Left lung (tissue), 10 donors: ENCODE measurements around the gene SRPRB. TPM values are rescaled to one million over a fixed set of nuclear protein-coding genes. Genes with fewer than 3 reads are reported as not detected.
A peak's percentile ranks its signal among the peaks of the same experiment; 100 is the strongest.

ENCODE experiments used
- ATAC-seq: fragments of 200-7000 bp; cut with Tn5 transposase; one replicate; pipeline ENCODE4 v1.9.1; 2020; ENCODE audit warnings: moderate library complexity
- DNase-seq, 4 donors: peaks; one replicate each; pipeline ENCODE4 v3.0.0-alpha.2; 2013 to 2020
- H3K27ac ChIP-seq, 2 donors: fragments of 200-600 bp; sonication (generic) in 1 of 2; one replicate each; pipeline versions ENCODE4 v1.5.0 to v1.8.0; 2020 to 2021
- H3K27me3 ChIP-seq, 2 donors: fragments of 200-600 bp; sonication (generic) in 1 of 2; one replicate each; pipeline versions ENCODE4 v1.5.0 to v1.8.0; 2020 to 2021
- H3K36me3 ChIP-seq, 2 donors: fragments of 200-600 bp; sonication (generic) in 1 of 2; one replicate each; pipeline versions ENCODE4 v1.5.0 to v1.8.0; 2020 to 2021
- H3K4me1 ChIP-seq, 2 donors: fragments of 200-600 bp; one replicate each; pipeline ENCODE4 v1.8.0; 2021
- H3K4me3 ChIP-seq, 2 donors: fragments of 200-600 bp; sonication (generic) in 1 of 2; one replicate each; pipeline versions ENCODE4 v1.5.0 to v1.8.0; 2020 to 2021; ENCODE audit warnings: mild to moderate bottlenecking in 1 of 2
- H3K9me3 ChIP-seq, 2 donors: fragments of 200-600 bp; sonication (generic) in 1 of 2; one replicate each; pipeline versions ENCODE4 v1.5.0 to v1.8.0; 2020 to 2021
- intact Hi-C, 2 donors: fragments of 100-400 bp; cut with DNase I; formaldehyde crosslinking; loops; one replicate each; pipeline versions ENCODE4 v1.11.2 to v1.14.2; 2022
- polyA plus RNA-seq, 6 donors: library from polyadenylated mRNA; unstranded; fragments of 120-200 nt; gene quantifications; one replicate each; pipeline ENCODE4 v1.2.1, GENCODE V29; 2013; ENCODE audit not compliant: insufficient read length in 6 of 6
- total RNA-seq, 2 donors: library from RNA; stranded (reverse); fragmentation: NEBNext Ultra II Directional; extraction: Animal tissue kit (Norgen Biotek cat#: 25700); gene quantifications; one replicate each; pipeline ENCODE4 v1.2.1, GENCODE V29; 2021
- TF ChIP-seq, protein P1 (sequence below), 2 donors: fragments of 200-600 bp; sonication (generic) in 1 of 2; IDR thresholded peaks; one replicate each; pipeline versions ENCODE4 v1.5.0 to v1.8.0; 2021; ENCODE audit warnings: antibody characterized with exemption in 2 of 2
- donor health status: DM: no; HTN: yes; CAD: no.
- donor health status: DM: no; HTN: no; CAD: no.

Gene SRPRB
- total and polyA plus RNA-seq, 8 donors, result 36.2 to 117 (median 43.9) TPM

- H3K4me1 ChIP-seq, result no peaks in the 10 kb centered on the region
- DNase-seq (no peak), ATAC-seq (no peak)
- no peaks in the 10 kb centered on the region for H3K27me3 ChIP-seq
- no peak overlapping the region for H3K27ac ChIP-seq
- no peak overlapping the region for H3K4me3 ChIP-seq
- intact Hi-C loops, result no loop called here
- TF ChIP-seq, protein P1, sequence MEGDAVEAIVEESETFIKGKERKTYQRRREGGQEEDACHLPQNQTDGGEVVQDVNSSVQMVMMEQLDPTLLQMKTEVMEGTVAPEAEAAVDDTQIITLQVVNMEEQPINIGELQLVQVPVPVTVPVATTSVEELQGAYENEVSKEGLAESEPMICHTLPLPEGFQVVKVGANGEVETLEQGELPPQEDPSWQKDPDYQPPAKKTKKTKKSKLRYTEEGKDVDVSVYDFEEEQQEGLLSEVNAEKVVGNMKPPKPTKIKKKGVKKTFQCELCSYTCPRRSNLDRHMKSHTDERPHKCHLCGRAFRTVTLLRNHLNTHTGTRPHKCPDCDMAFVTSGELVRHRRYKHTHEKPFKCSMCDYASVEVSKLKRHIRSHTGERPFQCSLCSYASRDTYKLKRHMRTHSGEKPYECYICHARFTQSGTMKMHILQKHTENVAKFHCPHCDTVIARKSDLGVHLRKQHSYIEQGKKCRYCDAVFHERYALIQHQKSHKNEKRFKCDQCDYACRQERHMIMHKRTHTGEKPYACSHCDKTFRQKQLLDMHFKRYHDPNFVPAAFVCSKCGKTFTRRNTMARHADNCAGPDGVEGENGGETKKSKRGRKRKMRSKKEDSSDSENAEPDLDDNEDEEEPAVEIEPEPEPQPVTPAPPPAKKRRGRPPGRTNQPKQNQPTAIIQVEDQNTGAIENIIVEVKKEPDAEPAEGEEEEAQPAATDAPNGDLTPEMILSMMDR (IDR thresholded peaks at IDR 0.05), result no peak
- no peaks in the 10 kb centered on the region for H3K9me3 ChIP-seq
- peaks cover 7 to 89% of the 10 kb centered on the region in 2 donors for H3K36me3 ChIP-seq
Observed at GRCh38 chr3:133820889-133821675, 15.5 kb downstream of the SRPRB start.

DNA sequence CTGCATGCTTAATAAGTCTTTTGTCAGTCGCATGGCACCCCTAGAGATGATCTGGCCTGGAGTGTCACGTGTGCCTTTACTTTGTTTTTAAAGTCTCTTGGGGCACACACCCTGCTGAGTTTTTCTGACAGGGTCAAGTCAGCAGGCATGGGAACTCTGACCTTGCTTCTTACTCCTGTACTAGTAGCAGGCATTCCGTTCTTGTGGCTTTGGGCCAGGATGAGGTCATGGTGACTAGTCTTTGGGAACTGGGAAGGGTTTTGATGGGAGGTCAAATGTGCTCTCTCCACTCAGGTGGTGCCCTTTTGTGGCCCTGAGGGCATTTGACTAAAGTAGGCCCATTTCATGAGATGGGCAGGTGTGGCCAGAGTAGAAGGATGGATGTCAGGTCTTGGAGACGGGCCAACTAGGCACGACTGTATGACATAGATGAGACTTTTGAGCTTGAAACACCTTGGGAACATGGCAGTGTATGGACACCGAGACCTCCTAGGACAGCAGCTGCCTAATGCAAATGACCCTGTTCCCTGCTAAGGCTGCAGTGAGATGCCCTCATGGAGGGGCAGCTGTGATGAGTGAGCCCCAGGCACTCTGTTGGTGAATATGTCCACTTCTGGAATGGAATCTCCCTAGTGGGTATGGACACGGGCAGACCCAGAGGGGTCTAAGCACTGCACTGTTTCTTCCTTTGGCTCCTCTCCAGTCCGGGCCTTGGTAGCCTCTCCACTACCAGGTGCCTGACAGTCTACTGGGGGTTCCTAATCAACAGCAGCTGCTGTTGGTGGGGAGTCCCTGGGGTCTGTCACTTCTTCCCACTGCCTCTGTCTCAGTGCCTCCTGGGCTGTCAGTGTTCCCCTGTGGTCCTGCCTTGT lies 16.4 kb downstream of the SRPRB start:
- H3K4me3 ChIP-seq, result no peak overlapping the region
- no peaks in the 10 kb centered on the region for H3K9me3 ChIP-seq
- peaks cover 7 to 79% of the 10 kb centered on the region in 2 donors for H3K36me3 ChIP-seq
- DNase-seq, result peak in 1 of 4 donors; percentile 19
- no peak overlapping the region for H3K27ac ChIP-seq
- ATAC-seq, result peak; percentile 18
- no peaks in the 10 kb centered on the region for H3K4me1 ChIP-seq
- intact Hi-C loops, result no loop called here
- H3K27me3 ChIP-seq, result no peaks in the 10 kb centered on the region
- TF ChIP-seq, protein P1 (IDR thresholded peaks at IDR 0.05), result no peak

DNA sequence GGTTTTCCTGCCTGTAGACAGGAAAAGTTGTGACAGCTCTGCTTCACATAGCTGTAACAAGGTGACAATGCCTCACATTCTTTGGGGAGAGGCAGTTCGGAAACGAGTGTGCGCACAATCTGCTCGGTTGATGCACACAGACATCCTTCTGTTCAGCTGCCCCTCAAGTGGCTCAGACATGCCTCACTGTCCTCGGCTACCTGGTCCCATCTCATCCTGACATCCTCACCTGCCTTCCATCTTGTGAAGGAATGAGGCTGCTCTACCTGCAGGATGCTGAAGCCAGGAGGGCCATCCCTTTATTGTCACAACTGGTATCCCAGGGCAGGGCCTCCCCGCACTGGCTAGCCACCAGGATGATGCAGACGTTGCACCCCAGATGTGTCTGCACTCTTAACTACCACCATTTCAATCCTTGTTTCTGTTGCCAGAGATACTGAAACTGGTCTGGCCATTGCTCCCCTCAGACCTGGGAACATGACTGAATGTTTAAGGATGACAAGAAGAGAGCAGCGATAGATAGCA lies 19.4 kb downstream of the SRPRB start:
- TF ChIP-seq, protein P1 (IDR thresholded peaks at IDR 0.05), result no peak
- Histone ChIP-seq H3K27me3 (no peaks in the 10 kb centered on the region), H3K27ac (no peak overlapping the region), H3K9me3 (no peaks in the 10 kb centered on the region), H3K36me3 (peaks cover 4 to 57% of the 10 kb centered on the region in 2 donors), H3K4me1 (no peaks in the 10 kb centered on the region), H3K4me3 (no peak overlapping the region)
- intact Hi-C loops, result no loop called here
- ATAC-seq (no peak), DNase-seq (no peak)

- ATAC-seq (no peak), DNase-seq (no peak)
- no peaks in the 10 kb centered on the region for H3K27me3 ChIP-seq
- peaks cover under 1 to 46% of the 10 kb centered on the region in 2 donors for H3K36me3 ChIP-seq
- no peak overlapping the region for H3K4me3 ChIP-seq
- H3K4me1 ChIP-seq, result no peaks in the 10 kb centered on the region
- TF ChIP-seq, protein P1 (IDR thresholded peaks at IDR 0.05), result no peak
- no peak overlapping the region for H3K27ac ChIP-seq
- H3K9me3 ChIP-seq, result no peaks in the 10 kb centered on the region
- intact Hi-C loops, result no loop called here
Observed at GRCh38 chr3:133825969-133826727, 20.5 kb downstream of the SRPRB start.
